Measurements from ENCODE around the gene ITPA. TPM values are rescaled to one million over a fixed set of nuclear protein-coding genes. Genes with fewer than 3 reads are reported as not detected.
A peak's percentile ranks its signal among the peaks of the same experiment; 100 is the strongest.

Gene ITPA
- total and polyA plus RNA-seq, 2 of the 13 experiments (the other 11 are each of a cell fraction or from before 2014, with no cell fraction given): 60.1 to 103 TPM

- TF ChIP-seq, protein P1, sequence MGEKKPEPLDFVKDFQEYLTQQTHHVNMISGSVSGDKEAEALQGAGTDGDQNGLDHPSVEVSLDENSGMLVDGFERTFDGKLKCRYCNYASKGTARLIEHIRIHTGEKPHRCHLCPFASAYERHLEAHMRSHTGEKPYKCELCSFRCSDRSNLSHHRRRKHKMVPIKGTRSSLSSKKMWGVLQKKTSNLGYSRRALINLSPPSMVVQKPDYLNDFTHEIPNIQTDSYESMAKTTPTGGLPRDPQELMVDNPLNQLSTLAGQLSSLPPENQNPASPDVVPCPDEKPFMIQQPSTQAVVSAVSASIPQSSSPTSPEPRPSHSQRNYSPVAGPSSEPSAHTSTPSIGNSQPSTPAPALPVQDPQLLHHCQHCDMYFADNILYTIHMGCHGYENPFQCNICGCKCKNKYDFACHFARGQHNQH (CRISPR knock-in tag; IDR thresholded peaks at IDR 0.05): 0 out of 2 replicates have a peak, but pooled peaks have one; percentile 23
- TF ChIP-seq SYNCRIP (IDR thresholded peaks at IDR 0.05; ENCODE audit: insufficient read depth, low read depth, low read length) (no peak), KDM1A (CRISPR knock-in tag; IDR thresholded peaks at IDR 0.05) (no peak), REXO4 (CRISPR knock-in tag; IDR thresholded peaks at IDR 0.05; ENCODE audit: borderline replicate concordance) (no peak), ZNF274 (CRISPR knock-in tag; IDR thresholded peaks at IDR 0.05) (no peak), CBX1 (IDR thresholded peaks at IDR 0.05; ENCODE audit: low read depth) (no peak), AKAP8 (CRISPR knock-in tag; IDR thresholded peaks at IDR 0.05) (0 out of 2 replicates have a peak, but pooled peaks have one; percentile 19), SAFB2 (CRISPR knock-in tag; IDR thresholded peaks at IDR 0.05; ENCODE audit: borderline replicate concordance, low read depth) (0 out of 2 replicates have a peak, but pooled peaks have one; percentile 27), IRF2 (CRISPR knock-in tag; IDR thresholded peaks at IDR 0.05) (no peak), KAT7 (CRISPR knock-in tag; IDR thresholded peaks at IDR 0.05; ENCODE audit: borderline replicate concordance) (no peak), ZNF3 (CRISPR knock-in tag; IDR thresholded peaks at IDR 0.05) (no peak), TAF1 (CRISPR knock-in tag; IDR thresholded peaks at IDR 0.05) (no peak), GTF2F1 (IDR thresholded peaks at IDR 0.05; ENCODE audit: low read length) (no peak)
- TF ChIP-seq, protein P2, sequence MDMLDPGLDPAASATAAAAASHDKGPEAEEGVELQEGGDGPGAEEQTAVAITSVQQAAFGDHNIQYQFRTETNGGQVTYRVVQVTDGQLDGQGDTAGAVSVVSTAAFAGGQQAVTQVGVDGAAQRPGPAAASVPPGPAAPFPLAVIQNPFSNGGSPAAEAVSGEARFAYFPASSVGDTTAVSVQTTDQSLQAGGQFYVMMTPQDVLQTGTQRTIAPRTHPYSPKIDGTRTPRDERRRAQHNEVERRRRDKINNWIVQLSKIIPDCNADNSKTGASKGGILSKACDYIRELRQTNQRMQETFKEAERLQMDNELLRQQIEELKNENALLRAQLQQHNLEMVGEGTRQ (IDR thresholded peaks at IDR 0.05; ENCODE audit: low read depth, low read length): no peak
- TF ChIP-seq, protein P2 (CRISPR knock-in tag; IDR thresholded peaks at IDR 0.05; ENCODE audit: borderline replicate concordance): no peak
Observed at GRCh38 chr20:3177746-3178485, 31.4 kb upstream of the ITPA start (continued).

Measured in HepG2 (cell line).